Keratinocyte (primary cell): ENCODE measurements around the gene ZNF362.

ENCODE experiments used
- EZH2 ChIP-seq: IDR thresholded peaks from one replicate; pipeline ENCODE4 v1.6.1; 2012; ENCODE audit warnings: inconsistent platforms, mild to moderate bottlenecking, low read length, moderate library complexity
- TF ChIP-seq, protein P1 (sequence below), 3 experiments: IDR thresholded peaks in 1 of 3; conservative IDR thresholded peaks in 1 of 3; optimal IDR thresholded peaks in 1 of 3; 2 replicates in 2 of 3; 3 replicates in 1 of 3; pipeline versions ENCODE3 to v1.5.1; 2011; ENCODE audit warnings: low read length in 3 of 3, mild to moderate bottlenecking in 3 of 3, moderate library complexity in 2 of 3, control low read depth in 1 of 3, inconsistent platforms in 1 of 3; ENCODE audit not compliant: insufficient read depth in 2 of 3; ENCODE audit errors: extremely low read depth in 1 of 3

DNA sequence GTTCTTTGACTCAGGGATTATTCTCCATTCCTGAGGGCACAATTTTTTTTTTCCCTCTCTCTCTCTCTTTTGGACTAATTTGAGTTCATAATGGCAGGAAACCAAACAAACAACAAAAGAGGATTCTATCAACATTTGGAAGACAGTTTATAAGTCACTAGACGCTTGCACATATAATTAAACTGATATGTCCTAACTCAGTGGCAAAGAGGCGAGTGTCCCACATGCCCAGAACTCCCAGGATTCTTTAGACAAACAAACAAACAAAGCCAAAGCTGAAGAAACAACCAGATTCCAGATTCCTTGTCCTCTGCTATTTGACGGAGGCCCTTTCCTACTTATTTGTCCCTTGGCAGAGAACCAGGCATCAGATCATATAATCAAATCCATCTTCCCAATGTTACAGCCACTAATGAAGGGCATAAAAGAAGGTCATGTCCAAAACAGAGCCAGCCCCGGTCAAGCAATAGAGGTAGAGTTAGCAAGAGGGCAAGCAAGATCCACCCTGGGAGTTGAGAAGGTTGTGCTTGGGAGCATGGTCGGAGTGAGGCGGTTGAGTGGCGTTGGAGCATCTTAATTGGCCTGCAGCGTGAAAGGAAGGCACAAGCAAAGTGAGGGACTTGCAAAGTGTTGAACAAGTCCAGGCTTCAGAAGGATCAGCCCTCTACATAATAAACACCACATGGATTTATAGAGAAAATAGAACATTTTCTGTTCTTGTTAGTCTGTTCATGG lies 30.3 kb downstream of the ZNF362 start:
- TF ChIP-seq, protein P1, sequence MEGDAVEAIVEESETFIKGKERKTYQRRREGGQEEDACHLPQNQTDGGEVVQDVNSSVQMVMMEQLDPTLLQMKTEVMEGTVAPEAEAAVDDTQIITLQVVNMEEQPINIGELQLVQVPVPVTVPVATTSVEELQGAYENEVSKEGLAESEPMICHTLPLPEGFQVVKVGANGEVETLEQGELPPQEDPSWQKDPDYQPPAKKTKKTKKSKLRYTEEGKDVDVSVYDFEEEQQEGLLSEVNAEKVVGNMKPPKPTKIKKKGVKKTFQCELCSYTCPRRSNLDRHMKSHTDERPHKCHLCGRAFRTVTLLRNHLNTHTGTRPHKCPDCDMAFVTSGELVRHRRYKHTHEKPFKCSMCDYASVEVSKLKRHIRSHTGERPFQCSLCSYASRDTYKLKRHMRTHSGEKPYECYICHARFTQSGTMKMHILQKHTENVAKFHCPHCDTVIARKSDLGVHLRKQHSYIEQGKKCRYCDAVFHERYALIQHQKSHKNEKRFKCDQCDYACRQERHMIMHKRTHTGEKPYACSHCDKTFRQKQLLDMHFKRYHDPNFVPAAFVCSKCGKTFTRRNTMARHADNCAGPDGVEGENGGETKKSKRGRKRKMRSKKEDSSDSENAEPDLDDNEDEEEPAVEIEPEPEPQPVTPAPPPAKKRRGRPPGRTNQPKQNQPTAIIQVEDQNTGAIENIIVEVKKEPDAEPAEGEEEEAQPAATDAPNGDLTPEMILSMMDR (optimal IDR thresholded peaks at IDR 0.05 in 1 of 3, IDR thresholded peaks at IDR 0.05 in 1 of 3, conservative IDR thresholded peaks at IDR 0.05 in 1 of 3; ENCODE audit: extremely low read depth in 1 of 3, insufficient read depth in 2 of 3, low read length in 3 of 3): no peak
- no peak for TF ChIP-seq EZH2
